GM21515 (cell line): ENCODE measurements around the gene AMBN.
"Not testable (repeated sequence)": the region's sequence is repeated elsewhere in the genome, so short reads cannot be mapped to it uniquely, and the experiment has no call there.

Experiments used
- ATAC-seq: cut with Tn5 transposase; IDR thresholded peaks from one replicate; pipeline ENCODE4 v1.9.1; 2021; ENCODE audit not compliant: unreplicated experiment

The AMBN gene

GRCh38 chr4:70607334-70607853, 15.3 kb downstream of the AMBN start:
- ATAC-seq: no peak

DNA sequence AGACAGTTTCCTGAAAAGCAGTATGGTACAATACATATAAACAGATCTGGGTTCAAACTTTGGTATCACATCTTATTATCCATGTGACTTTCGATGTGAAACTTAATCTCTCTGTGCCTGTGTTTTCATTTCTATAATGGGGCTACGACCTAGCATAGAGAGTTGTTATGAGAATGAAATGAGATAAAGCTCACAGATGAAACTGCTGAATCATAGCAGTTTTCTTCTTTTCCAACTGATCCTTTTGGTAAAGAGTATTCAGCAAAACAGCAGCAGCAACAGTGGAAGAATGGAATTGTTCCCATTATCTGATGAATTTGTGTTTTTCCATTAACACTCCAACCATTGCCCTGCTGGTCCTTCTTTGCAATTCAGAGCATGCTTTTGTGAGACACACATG, 16.3 kb downstream of the AMBN start:
- ATAC-seq: no peak

- no peak for ATAC-seq
Measured at GRCh38 chr4:70613306-70614183, 21.5 kb downstream of the AMBN start.

DNA sequence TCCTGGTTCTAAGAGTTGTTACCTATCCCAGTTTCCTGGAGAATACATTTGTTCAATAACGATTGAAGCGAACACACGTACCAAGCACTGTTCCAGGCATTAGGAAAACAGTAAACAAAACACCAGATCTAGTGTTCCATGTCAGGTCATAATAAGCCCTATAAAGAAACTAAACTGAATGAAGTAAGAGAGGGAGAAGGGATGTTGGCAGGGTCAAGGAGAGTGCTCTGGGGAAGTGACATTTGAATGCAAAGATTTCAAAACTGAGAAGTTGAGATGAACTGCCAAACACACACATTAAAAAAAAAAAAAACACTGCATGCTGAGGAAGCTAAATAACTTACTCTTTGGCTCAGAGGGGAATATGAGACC, 22.1 kb downstream of the AMBN start:
- no peak for ATAC-seq

- no peak for ATAC-seq
Measured at GRCh38 chr4:70619288-70619687, 27.2 kb downstream of the AMBN start.

GRCh38 chr4:70619778-70620177, 27.7 kb downstream of the AMBN start:
- no peak for ATAC-seq

- ATAC-seq: no peak
Measured at GRCh38 chr4:70623323-70623722, 31.3 kb downstream of the AMBN start.

- ATAC-seq: no peak
Measured at GRCh38 chr4:70624226-70624793, 32.3 kb downstream of the AMBN start.

- no peak for ATAC-seq
Measured at GRCh38 chr4:70627620-70628019, 35.6 kb downstream of the AMBN start.

- no peak for ATAC-seq
Measured at GRCh38 chr4:70628444-70628843, 36.4 kb downstream of the AMBN start, which contains the start of gene ENAM. Gene ENAM (plus strand): TSS chr4:70628744. CDS start chr4:70629501, 757 bp downstream.

DNA sequence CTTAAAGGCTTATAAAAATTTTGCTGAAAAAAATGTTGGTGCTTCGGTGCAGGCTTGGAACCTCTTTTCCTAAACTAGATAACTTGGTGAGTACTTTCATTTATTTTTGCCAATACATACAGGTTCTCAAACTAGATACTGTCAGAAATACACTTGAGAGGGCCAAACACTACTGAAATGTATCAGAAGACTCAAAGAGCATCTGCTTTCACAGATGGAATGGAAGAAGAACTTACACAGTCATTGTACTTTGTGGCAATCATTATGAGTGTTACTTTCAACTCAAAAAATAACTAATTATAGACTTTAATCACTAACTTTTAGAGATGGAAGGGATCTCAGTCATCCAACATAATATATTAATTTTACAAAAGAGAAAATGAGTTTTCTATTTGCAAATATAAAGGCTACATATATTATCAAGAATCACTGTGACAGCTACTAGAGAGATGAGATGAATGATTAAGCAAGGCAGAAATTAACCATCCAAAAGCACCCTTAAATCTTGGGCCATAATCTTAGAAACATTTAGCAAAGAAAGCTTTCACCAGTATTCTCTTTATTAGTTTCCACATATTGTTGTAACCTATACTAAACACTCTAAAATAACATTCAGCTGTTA, 37.5 kb downstream of the AMBN start:
- no peak for ATAC-seq

DNA sequence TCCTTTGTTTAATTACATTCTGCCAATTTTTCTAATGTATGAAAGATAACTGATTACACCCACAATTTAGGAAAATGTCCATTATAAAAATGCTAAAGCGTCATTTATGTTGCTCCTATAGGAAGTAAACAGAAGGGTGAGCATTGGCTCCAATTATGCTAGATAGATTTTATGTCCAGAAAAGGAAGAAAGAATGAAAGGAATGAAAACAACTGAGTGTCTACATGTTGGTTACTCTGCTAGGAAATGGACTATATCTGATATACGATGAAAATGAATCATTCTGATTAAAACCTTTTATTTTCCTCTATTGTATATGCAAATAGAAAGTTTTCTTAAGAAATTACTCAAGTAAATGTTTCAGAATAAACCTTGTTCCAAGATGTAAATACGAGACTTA, 38.1 kb downstream of the AMBN start:
- ATAC-seq: no peak

- no peak for ATAC-seq
Measured at GRCh38 chr4:70632028-70632427, 40.0 kb downstream of the AMBN start.

GRCh38 chr4:70634482-70634881, 42.4 kb downstream of the AMBN start:
- no peak for ATAC-seq

DNA sequence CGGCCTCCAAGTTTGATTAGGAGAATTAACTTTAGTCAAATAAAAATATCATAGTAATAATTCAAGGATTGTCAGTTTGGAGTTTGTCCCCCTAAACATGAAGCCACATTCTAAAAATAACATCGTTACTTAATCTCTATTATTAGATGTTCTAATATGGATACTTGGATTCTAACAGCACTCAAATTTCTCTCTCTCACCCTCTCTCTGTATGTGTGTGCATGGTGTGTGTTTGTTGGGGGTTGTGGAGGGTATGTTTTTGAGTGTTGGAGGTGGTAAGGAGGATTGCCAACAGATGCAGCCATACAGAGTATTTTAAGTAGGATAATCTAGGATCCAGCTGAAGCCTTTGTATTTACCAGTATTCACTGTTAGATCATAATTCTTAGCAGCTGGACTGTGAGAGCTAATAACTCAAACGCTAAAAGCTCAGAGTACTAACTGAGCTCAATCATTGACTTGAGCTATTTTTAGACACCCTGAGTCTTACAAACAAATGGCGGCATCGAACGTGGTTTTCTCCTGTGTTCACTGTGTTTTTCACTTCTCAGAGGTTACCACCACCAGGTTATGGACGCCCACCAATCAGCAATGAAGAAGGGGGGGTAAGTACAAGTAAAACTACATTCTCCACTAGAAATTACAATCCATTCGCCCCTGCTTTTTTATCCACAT, 45.3 kb downstream of the AMBN start:
- no peak for ATAC-seq

GRCh38 chr4:70640192-70640591, 48.1 kb downstream of the AMBN start:
- ATAC-seq: no peak

DNA sequence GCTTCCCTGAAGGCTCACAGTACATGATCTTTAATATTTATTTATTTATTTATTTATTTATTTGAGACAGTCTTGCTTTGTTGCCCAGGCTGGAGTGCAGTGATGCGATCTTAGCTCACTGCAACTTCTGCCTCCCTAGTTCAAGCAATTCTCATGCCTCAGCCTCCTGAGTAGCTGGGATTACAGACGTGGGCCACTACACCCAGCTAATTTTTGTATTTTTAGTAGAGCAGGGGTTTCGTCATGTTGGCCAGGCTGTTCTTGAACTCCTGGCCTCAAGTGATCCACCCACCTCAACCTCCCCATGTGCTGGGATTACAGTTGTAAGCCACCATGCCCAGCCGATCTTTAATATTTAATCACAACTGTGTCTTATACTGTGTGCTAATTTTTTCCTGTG, 58.7 kb downstream of the AMBN start:
- not testable (repeated sequence) for ATAC-seq

DNA sequence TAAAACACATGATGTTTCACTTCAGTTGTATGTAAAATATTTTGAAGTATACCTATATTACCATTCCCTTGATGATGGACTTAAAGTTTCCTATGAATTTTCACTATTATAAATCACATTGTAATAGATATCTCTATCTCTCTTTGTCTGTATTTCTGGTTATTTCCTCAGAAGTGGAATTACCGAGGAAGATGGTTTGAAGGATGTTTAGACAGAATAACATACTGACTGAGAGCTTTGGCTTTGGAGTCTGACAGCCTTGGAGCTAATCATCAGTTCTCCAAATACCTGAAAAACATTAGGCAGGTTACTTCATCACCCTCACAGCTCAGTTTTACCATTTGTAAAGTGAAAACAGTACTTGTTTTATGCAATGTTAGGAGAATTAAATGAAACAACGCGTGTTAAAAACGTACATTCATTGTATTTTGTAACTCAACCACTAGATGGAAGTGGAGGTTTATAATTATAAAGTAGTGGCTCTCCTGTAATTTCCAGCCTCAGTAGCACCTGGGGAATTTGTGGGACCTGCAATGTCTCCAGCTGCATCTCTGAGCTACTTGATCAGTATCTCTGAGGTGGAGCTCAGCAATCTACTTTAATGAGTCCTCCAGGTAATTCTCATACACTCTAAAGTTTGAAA, 59.9 kb downstream of the AMBN start:
- no peak for ATAC-seq

DNA sequence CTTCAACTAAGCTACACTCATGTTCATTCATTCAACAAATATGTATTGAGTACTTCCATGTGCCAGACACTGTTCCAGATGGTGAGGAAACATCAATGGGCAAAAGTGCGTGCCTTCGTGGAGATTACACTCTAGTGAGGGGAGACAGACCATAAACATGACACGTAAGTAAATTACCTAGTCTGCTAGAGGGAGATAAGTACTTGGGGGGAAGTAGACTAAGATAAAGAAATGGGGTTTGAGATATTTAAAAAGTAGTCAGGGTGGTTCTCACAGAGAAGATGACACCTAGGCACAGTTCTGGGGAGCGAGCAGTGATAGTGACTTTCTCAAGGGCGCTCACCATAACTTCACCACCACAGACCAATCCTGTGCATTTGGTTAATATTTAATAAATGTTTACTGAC, 62.6 kb downstream of the AMBN start:
- no peak for ATAC-seq
